Karpas-422 (cell line): ENCODE results near the gene RFTN2. TPM values are rescaled to one million over a fixed set of nuclear protein-coding genes. Genes with fewer than 3 reads are reported as not detected.

Experiments
- DNase-seq: peaks from one replicate; pipeline ENCODE4 v3.0.0-alpha.2; 2015
- H2AFZ ChIP-seq: fragments of 200-600 bp; sonication (generic); 2 replicates; pipeline ENCODE4 v1.6.1; 2014; ENCODE audit warnings: antibody characterized with exemption, low read length, mixed read lengths
- H3K27ac ChIP-seq: fragments of 200-600 bp; sonication (generic); 2 replicates; pipeline ENCODE4 v1.5.1; 2014; ENCODE audit warnings: mild to moderate bottlenecking, low read length, moderate library complexity
- H3K27me3 ChIP-seq: fragments of 200-600 bp; sonication (generic); 2 replicates; pipeline ENCODE4 v1.6.1; 2014; ENCODE audit warnings: low read length, mixed read lengths
- H3K36me3 ChIP-seq: fragments of 200-600 bp; sonication (generic); 2 replicates; pipeline ENCODE4 v1.6.1; 2014; ENCODE audit warnings: low read length, mixed read lengths; ENCODE audit not compliant: insufficient read depth
- H3K4me1 ChIP-seq: fragments of 200-600 bp; sonication (generic); 2 replicates; pipeline ENCODE4 v1.6.1; 2014; ENCODE audit warnings: mild to moderate bottlenecking, low read length, mixed read lengths
- H3K4me2 ChIP-seq: fragments of 200-600 bp; sonication (generic); 2 replicates; pipeline ENCODE4 v1.6.1; 2014; ENCODE audit warnings: low read length, low read depth, mild to moderate bottlenecking; ENCODE audit not compliant: poor library complexity, severe bottlenecking
- H3K4me3 ChIP-seq: fragments of 200-600 bp; sonication (generic); 2 replicates; pipeline ENCODE4 v1.5.1; 2014; ENCODE audit warnings: mild to moderate bottlenecking, antibody characterized with exemption, low read length, mixed read lengths
- H3K79me2 ChIP-seq: fragments of 200-600 bp; sonication (generic); 2 replicates; pipeline ENCODE4 v1.6.1; 2014; ENCODE audit warnings: mild to moderate bottlenecking, low read length, mixed read lengths
- H3K9ac ChIP-seq: fragments of 200-600 bp; sonication (generic); 2 replicates; pipeline ENCODE4 v1.6.0; 2014; ENCODE audit warnings: low read length
- H3K9me2 ChIP-seq: fragments of 200-600 bp; sonication (generic), shearing (Covaris generic); replicated peaks from 2 replicates; pipeline ENCODE4 v1.6.0; 2014; ENCODE audit warnings: mild to moderate bottlenecking, low read length, moderate library complexity; ENCODE audit not compliant: insufficient read depth
- H3K9me3 ChIP-seq: fragments of 300-700, 200-600 bp; sonication (generic); 2 replicates; pipeline ENCODE4 v1.6.1; 2014; ENCODE audit warnings: low read length, mixed read lengths
- H4K20me1 ChIP-seq: fragments of 200-600 bp; sonication (generic); 2 replicates; pipeline ENCODE4 v1.6.1; 2014; ENCODE audit warnings: mild to moderate bottlenecking, antibody characterized with exemption, low read length, low read depth; ENCODE audit not compliant: insufficient read depth
- total RNA-seq: library from RNA; depleted of rRNA; stranded (reverse); fragments of >200 nt; shearing (Covaris generic); gene quantifications from 2 replicates; pipeline ENCODE4 v1.2.3, GENCODE V29; 2014; ENCODE audit warnings: low replicate concordance

Gene RFTN2
- total RNA-seq, 1 experiment from 2014 or later = not detected

- no peaks in the 10 kb centered on the region for H3K27me3 ChIP-seq
- H4K20me1 ChIP-seq = no peaks in the 10 kb centered on the region
- no peaks in the 10 kb centered on the region for H3K79me2 ChIP-seq
These were observed 3.0 kb downstream of the RFTN2 start for GRCh38 chr2:197672371-197672893.

GRCh38 chr2:197669077-197669476, 6.3 kb downstream of the RFTN2 start:
- DNase-seq = no peak
- Histone ChIP-seq H3K27me3 (no peaks in the 10 kb centered on the region), H3K4me1 (no peaks in the 10 kb centered on the region), H3K9me3 (peaks cover 3% of the 10 kb centered on the region; the same call in 1 of the 2 replicates), H3K27ac (no peak overlapping the region), H3K4me3 (no peak overlapping the region), H3K4me2 (no peak overlapping the region), H3K79me2 (no peaks in the 10 kb centered on the region), H3K36me3 (no peaks in the 10 kb centered on the region), H3K9me2 (no peaks in the 10 kb centered on the region), H4K20me1 (no peaks in the 10 kb centered on the region), H3K9ac (no peak overlapping the region), H2AFZ (no peak overlapping the region)

More at GRCh38 chr2:197672371-197672893, 3.0 kb downstream of the RFTN2 start:
- H3K9me3 ChIP-seq = no peaks in the 10 kb centered on the region
- no peak overlapping the region for H2AFZ ChIP-seq
- H3K9ac ChIP-seq = no peak overlapping the region
- no peak for DNase-seq
- H3K9me2 ChIP-seq = no peaks in the 10 kb centered on the region
- no peak overlapping the region for H3K4me3 ChIP-seq
- H3K4me2 ChIP-seq = no peak overlapping the region
- H3K36me3 ChIP-seq = no peaks in the 10 kb centered on the region
- no peak overlapping the region for H3K27ac ChIP-seq
- no peaks in the 10 kb centered on the region for H3K4me1 ChIP-seq

GRCh38 chr2:197668296-197668695, 7.1 kb downstream of the RFTN2 start:
- Histone ChIP-seq H3K4me1 (no peaks in the 10 kb centered on the region), H3K9me3 (peaks cover 3% of the 10 kb centered on the region; the same call in 1 of the 2 replicates), H3K36me3 (no peaks in the 10 kb centered on the region), H3K4me2 (no peak overlapping the region), H3K27ac (no peak overlapping the region), H3K27me3 (no peaks in the 10 kb centered on the region), H3K4me3 (no peak overlapping the region), H3K79me2 (no peaks in the 10 kb centered on the region), H4K20me1 (no peaks in the 10 kb centered on the region), H3K9me2 (no peaks in the 10 kb centered on the region), H3K9ac (no peak overlapping the region), H2AFZ (no peak overlapping the region)
- DNase-seq = no peak

- Histone ChIP-seq H3K4me3 (no peak overlapping the region), H3K9me3 (peaks cover 3% of the 10 kb centered on the region; the same call in 1 of the 2 replicates), H3K9ac (no peak overlapping the region), H3K27ac (no peak overlapping the region), H3K4me1 (peaks cover 6% of the 10 kb centered on the region; the same call in 1 of the 2 replicates), H3K27me3 (no peaks in the 10 kb centered on the region), H2AFZ (no peak overlapping the region), H4K20me1 (no peaks in the 10 kb centered on the region), H3K4me2 (no peak overlapping the region), H3K36me3 (no peaks in the 10 kb centered on the region), H3K9me2 (no peaks in the 10 kb centered on the region), H3K79me2 (no peaks in the 10 kb centered on the region)
- no peak for DNase-seq
These were observed 9.1 kb downstream of the RFTN2 start for GRCh38 chr2:197666277-197666676.

GRCh38 chr2:197661626-197662025, 13.8 kb downstream of the RFTN2 start:
- Histone ChIP-seq H3K36me3 (no peaks in the 10 kb centered on the region), H3K27me3 (no peaks in the 10 kb centered on the region), H3K27ac (no peak overlapping the region), H3K9me2 (no peaks in the 10 kb centered on the region), H3K4me3 (no peak overlapping the region), H2AFZ (no peak overlapping the region), H3K9me3 (peaks cover 3% of the 10 kb centered on the region; the same call in 1 of the 2 replicates), H3K9ac (no peak overlapping the region), H3K4me1 (peaks cover 6% of the 10 kb centered on the region; the same call in 1 of the 2 replicates), H3K4me2 (no peak overlapping the region), H4K20me1 (no peaks in the 10 kb centered on the region), H3K79me2 (no peaks in the 10 kb centered on the region)
- no peak for DNase-seq

- H3K27ac ChIP-seq = no peak overlapping the region
- H3K4me3 ChIP-seq = no peak overlapping the region
- no peak overlapping the region for H2AFZ ChIP-seq
- no peak overlapping the region for H3K4me2 ChIP-seq
- H3K79me2 ChIP-seq = no peaks in the 10 kb centered on the region
- no peaks in the 10 kb centered on the region for H3K36me3 ChIP-seq
- no peaks in the 10 kb centered on the region for H3K9me2 ChIP-seq
- peaks cover 6% of the 10 kb centered on the region; the same call in 1 of the 2 replicates for H3K4me1 ChIP-seq
- H3K9me3 ChIP-seq = no peaks in the 10 kb centered on the region
- no peak for DNase-seq
- H4K20me1 ChIP-seq = no peaks in the 10 kb centered on the region
- H3K27me3 ChIP-seq = no peaks in the 10 kb centered on the region
- no peak overlapping the region for H3K9ac ChIP-seq
These were observed 17.8 kb downstream of the RFTN2 start for GRCh38 chr2:197657562-197657961.

- no peak overlapping the region for H3K4me3 ChIP-seq
- no peak overlapping the region for H3K27ac ChIP-seq
- H3K36me3 ChIP-seq = no peaks in the 10 kb centered on the region
- H3K4me1 ChIP-seq = no peaks in the 10 kb centered on the region
- H4K20me1 ChIP-seq = no peaks in the 10 kb centered on the region
- H3K27me3 ChIP-seq = no peaks in the 10 kb centered on the region
- no peaks in the 10 kb centered on the region for H3K79me2 ChIP-seq
- H3K9me2 ChIP-seq = no peaks in the 10 kb centered on the region
- no peak overlapping the region for H3K9ac ChIP-seq
- no peak overlapping the region for H2AFZ ChIP-seq
- DNase-seq = no peak
- no peak overlapping the region for H3K4me2 ChIP-seq
- no peaks in the 10 kb centered on the region for H3K9me3 ChIP-seq
These were observed 27.3 kb downstream of the RFTN2 start for GRCh38 chr2:197647961-197648690.

- no peaks in the 10 kb centered on the region for H3K27me3 ChIP-seq
- H3K9me3 ChIP-seq = no peaks in the 10 kb centered on the region
- no peak for DNase-seq
- H3K27ac ChIP-seq = no peak overlapping the region
- no peak overlapping the region for H2AFZ ChIP-seq
- peaks cover 7% of the 10 kb centered on the region for H3K4me1 ChIP-seq
- no peak overlapping the region for H3K4me3 ChIP-seq
- no peaks in the 10 kb centered on the region for H4K20me1 ChIP-seq
- no peaks in the 10 kb centered on the region for H3K9me2 ChIP-seq
- H3K4me2 ChIP-seq = peak overlapping the region; percentile 24
- no peak overlapping the region for H3K9ac ChIP-seq
- no peaks in the 10 kb centered on the region for H3K36me3 ChIP-seq
- H3K79me2 ChIP-seq = no peaks in the 10 kb centered on the region
These were observed 33.7 kb downstream of the RFTN2 start for GRCh38 chr2:197641666-197642065.
